Endothelial cell (in vitro differentiated cells): ENCODE results near the gene ZNF737. TPM values are rescaled to one million over a fixed set of nuclear protein-coding genes. Genes with fewer than 3 reads are reported as not detected.
A peak's percentile ranks its signal among the peaks of the same experiment; 100 is the strongest.
"Not testable (repeated sequence)": the region's sequence is repeated elsewhere in the genome, so short reads cannot be mapped to it uniquely, and the experiment has no call there.

Source experiments
- DNase-seq: peaks from one replicate; pipeline ENCODE4 v3.0.0; 2021; ENCODE audit warnings: low spot score
- H3K27ac Mint-ChIP-seq: one replicate; pipeline ENCODE4 v1.8.0; 2021; ENCODE audit warnings: mixed read lengths, inconsistent platforms; ENCODE audit not compliant: unreplicated experiment
- H3K27me3 Mint-ChIP-seq: one replicate; pipeline ENCODE4 v1.8.0; 2021; ENCODE audit warnings: mild to moderate bottlenecking, moderate library complexity, mixed read lengths, inconsistent platforms; ENCODE audit not compliant: unreplicated experiment
- H3K36me3 Mint-ChIP-seq: one replicate; pipeline ENCODE4 v1.8.0; 2021; ENCODE audit warnings: mild to moderate bottlenecking, low read depth, mixed read lengths, inconsistent platforms; ENCODE audit not compliant: unreplicated experiment
- H3K4me1 Mint-ChIP-seq: one replicate; pipeline ENCODE4 v1.8.0; 2021; ENCODE audit warnings: mild to moderate bottlenecking, mixed read lengths, inconsistent platforms; ENCODE audit not compliant: unreplicated experiment
- H3K4me3 Mint-ChIP-seq: one replicate; pipeline ENCODE4 v1.8.0; 2021; ENCODE audit warnings: mild to moderate bottlenecking, mixed read lengths, inconsistent platforms; ENCODE audit not compliant: unreplicated experiment
- H3K9me3 Mint-ChIP-seq: one replicate; pipeline ENCODE4 v1.8.0; 2021; ENCODE audit warnings: mixed read lengths, inconsistent platforms; ENCODE audit not compliant: unreplicated experiment
- long read RNA-seq: library from polyadenylated mRNA; unstranded; transcript quantifications from one replicate; pipeline ENCODE4 v2.0.0, GENCODE V29; 2020; ENCODE audit not compliant: unreplicated experiment
- total RNA-seq: library from RNA; stranded (reverse); fragmentation: NEBNext Ultra II Directional; extraction: Animal tissue kit (Norgen Biotek cat#: 25700); gene quantifications from one replicate; pipeline ENCODE4 v1.2.1, GENCODE V29; 2021; ENCODE audit not compliant: unreplicated experiment
- TF ChIP-seq, protein P1 (sequence below): fragments of 200-600 bp; sonication (generic); IDR thresholded peaks from one replicate; pipeline ENCODE4 v1.5.0; 2021; ENCODE audit warnings: antibody characterized with exemption; ENCODE audit not compliant: unreplicated experiment

Gene ZNF737
- total RNA-seq, result 14.2 TPM
- long read RNA-seq, partial matches to known transcripts, result 0 of 2 reads
- long read RNA-seq, other reads (novel, unspliced or antisense), result 1 of 2 reads

DNA sequence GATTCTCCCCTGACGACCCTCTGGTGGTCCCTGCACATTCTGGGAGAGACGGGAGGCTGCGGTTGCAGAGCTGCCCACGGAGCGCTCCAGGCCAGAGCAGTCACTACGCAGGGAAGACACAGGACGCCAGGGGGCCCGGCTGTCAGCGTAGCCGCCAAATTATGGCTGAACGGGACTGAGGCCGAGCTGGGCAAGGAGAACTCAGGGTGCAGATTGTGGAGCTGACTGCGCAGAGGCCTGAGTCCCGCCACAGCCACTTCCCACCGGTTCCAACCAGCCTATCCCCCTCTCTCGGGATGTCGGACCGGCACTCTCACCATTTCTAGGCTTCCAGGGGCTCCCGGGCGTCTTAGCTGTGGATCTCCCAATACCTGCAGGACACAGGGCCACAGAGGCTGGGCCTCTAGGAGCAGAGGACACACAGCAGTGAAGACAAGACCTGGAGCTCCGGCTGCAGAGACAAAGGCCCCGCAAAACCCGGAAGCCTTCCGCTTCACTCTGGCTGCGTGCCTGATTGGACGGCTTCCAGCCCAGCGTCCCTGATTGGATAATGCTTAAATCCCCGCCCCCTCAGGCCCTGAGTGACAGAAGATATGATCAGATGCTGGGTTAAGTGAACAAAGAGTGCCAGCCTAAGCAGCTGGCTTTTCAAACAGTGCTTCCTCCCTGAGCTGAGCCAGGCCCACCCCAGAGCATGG is at the start of gene ZNF737:
Gene ZNF737 (minus strand): TSS at position 461 of the 698 bp plus-strand sequence. CDS start 141 bp downstream, at position 320.
- Mint-ChIP-seq H3K4me3 (peak within 1 kb of the TSS; percentile 98), H3K27ac (peak within 1 kb of the TSS; percentile 97), H3K4me1 (peaks cover 6% of the 10 kb centered on the region), H3K27me3 (peaks cover 5% of the 10 kb centered on the region), H3K36me3 (peaks cover 25% of the 10 kb centered on the region), H3K9me3 (peaks cover 4% of the 10 kb centered on the region)
- TF ChIP-seq, protein P1, sequence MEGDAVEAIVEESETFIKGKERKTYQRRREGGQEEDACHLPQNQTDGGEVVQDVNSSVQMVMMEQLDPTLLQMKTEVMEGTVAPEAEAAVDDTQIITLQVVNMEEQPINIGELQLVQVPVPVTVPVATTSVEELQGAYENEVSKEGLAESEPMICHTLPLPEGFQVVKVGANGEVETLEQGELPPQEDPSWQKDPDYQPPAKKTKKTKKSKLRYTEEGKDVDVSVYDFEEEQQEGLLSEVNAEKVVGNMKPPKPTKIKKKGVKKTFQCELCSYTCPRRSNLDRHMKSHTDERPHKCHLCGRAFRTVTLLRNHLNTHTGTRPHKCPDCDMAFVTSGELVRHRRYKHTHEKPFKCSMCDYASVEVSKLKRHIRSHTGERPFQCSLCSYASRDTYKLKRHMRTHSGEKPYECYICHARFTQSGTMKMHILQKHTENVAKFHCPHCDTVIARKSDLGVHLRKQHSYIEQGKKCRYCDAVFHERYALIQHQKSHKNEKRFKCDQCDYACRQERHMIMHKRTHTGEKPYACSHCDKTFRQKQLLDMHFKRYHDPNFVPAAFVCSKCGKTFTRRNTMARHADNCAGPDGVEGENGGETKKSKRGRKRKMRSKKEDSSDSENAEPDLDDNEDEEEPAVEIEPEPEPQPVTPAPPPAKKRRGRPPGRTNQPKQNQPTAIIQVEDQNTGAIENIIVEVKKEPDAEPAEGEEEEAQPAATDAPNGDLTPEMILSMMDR, result peak; percentile 18
- DNase-seq, result peak; percentile 90

DNA sequence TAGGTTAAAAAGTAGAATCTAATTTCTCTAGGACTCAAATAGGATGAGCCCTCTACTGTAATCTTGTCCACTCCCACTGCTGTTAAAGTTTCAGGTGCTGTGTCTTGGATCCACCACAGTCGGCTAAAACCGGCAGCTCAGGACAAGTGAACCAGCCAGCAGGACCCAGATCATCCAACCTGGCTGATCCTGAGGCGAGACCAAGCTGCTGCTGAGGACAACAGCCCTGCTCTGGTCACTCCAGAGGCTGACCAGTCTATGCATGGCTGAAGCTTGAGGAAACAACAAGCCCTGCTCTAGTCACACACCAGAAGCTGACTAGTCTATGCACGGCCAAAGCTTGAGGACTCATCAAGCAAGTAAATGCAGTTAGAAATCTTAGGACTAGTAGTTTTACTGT is 49.4 kb upstream of the ZNF737 start:
- H3K27me3 Mint-ChIP-seq, H3K9me3 Mint-ChIP-seq, H3K27ac Mint-ChIP-seq, H3K4me1 Mint-ChIP-seq, DNase-seq, H3K36me3 Mint-ChIP-seq, H3K4me3 Mint-ChIP-seq: not testable (repeated sequence)

DNA sequence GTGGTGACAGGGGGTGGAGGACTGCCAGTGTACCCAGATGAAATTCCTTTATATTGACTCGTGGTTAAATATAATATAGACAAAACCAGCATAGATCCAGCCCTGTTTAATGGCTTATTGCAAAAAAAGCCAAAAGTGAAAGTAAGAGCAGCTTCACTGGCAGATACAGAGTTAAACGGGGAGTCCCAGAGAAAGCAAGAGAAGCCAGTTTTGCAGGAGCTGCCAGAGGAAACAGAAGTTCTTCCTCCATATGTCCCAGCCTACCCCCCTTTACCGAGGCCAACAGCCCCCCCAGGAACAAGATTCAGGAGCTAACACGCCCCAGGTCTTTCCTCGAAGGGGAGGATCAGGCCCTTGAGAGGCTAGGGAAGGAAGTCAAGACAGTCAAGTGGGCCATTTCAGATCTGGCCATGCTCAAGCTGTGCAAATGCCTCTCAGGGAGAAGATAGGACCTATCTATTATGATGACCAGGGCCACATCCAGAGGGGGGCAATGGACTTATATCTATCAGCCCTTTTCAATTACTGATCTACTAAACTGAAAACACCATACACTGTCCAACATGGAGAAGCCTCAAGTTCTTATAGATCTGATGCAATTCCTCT is 47.2 kb upstream of the ZNF737 start:
- H3K9me3 Mint-ChIP-seq, result no peaks in the 10 kb centered on the region
- H3K4me3 Mint-ChIP-seq, result no peak overlapping the region
- no peaks in the 10 kb centered on the region for H3K36me3 Mint-ChIP-seq
- no peaks in the 10 kb centered on the region for H3K4me1 Mint-ChIP-seq
- TF ChIP-seq, protein P1, result no peak
- DNase-seq, result no peak
- peaks cover 2% of the 10 kb centered on the region for H3K27me3 Mint-ChIP-seq
- H3K27ac Mint-ChIP-seq, result no peak overlapping the region

DNA sequence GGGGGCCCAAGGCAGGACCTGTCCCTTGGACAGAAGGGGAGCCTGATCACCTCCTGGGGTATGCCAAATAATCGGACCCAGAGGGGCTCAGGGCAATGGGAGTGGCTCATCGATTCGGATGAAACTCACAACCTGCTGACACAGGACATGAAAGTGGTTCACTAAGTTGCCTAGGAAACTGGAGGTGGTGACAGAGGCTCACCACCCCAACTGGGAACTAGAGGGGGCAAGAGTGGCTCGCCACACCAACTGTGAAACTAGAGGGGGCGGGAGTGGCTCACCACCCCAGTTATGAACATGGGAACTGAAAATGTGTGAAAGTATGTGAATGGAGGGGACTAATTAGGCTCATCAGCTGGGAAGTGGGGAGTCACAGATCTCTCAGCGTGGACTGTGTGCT is 46.3 kb upstream of the ZNF737 start:
- Mint-ChIP-seq H3K9me3 (no peaks in the 10 kb centered on the region), H3K4me3 (no peak overlapping the region), H3K27me3 (peaks cover 2% of the 10 kb centered on the region), H3K27ac (no peak overlapping the region), H3K36me3 (no peaks in the 10 kb centered on the region), H3K4me1 (no peaks in the 10 kb centered on the region)
- TF ChIP-seq, protein P1, result no peak
- DNase-seq, result no peak

DNA sequence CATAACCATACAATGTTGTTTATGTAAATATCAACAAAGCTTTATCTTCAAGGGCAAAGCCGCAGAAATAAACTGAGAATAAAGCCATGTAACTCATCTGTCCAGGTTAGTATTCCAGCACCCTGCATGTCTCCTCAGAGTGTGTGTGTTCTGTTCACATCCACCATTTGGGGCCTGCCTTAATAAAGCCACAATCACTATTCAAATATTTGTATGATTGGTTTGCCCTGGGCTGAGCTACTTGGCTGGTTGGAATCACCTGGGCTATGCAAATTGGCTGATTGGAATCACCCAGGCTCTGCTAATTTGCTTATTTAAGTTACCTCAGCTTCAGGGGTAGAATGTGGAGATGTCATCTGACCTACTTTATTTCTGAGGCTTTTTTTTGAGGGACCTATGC is 42.4 kb upstream of the ZNF737 start:
- H3K4me1 Mint-ChIP-seq, result no peaks in the 10 kb centered on the region

More for the DNA sequence above, 42.4 kb upstream of the ZNF737 start:
- TF ChIP-seq, protein P1, result no peak
- H3K36me3 Mint-ChIP-seq, result no peaks in the 10 kb centered on the region
- H3K4me3 Mint-ChIP-seq, result no peak overlapping the region
- H3K9me3 Mint-ChIP-seq, result no peaks in the 10 kb centered on the region
- peaks cover 2% of the 10 kb centered on the region for H3K27me3 Mint-ChIP-seq
- no peak overlapping the region for H3K27ac Mint-ChIP-seq
- no peak for DNase-seq
